Brain microvascular endothelial cell (primary cell): ENCODE results near the gene COPS9.

ENCODE experiments used
- DNase-seq: peaks from one replicate; pipeline ENCODE4 v3.0.0-alpha.2; 2020
- H3K27ac ChIP-seq: fragments of 250-450 bp; sonication (Bioruptor Pico); 2 replicates; pipeline ENCODE4 v1.5.1; 2020; ENCODE audit warnings: mild to moderate bottlenecking, moderate library complexity
- H3K27me3 ChIP-seq: fragments of 250-450 bp; sonication (Bioruptor Pico); replicated peaks from 2 replicates; pipeline ENCODE4 v1.5.1; 2020; ENCODE audit warnings: mild to moderate bottlenecking
- H3K36me3 ChIP-seq: fragments of 250-450 bp; sonication (Bioruptor Pico); replicated peaks from 2 replicates; pipeline ENCODE4 v1.5.1; 2020; ENCODE audit warnings: mild to moderate bottlenecking
- H3K4me3 ChIP-seq: 2 replicates; pipeline ENCODE4 v1.5.1; 2011; ENCODE audit warnings: low read depth, mild to moderate bottlenecking, control low read depth, low read length, moderate library complexity
- CTCF ChIP-seq: IDR thresholded peaks from 2 replicates; pipeline ENCODE4 v1.5.1; 2011; ENCODE audit warnings: low read depth, mild to moderate bottlenecking, moderate library complexity, low read length, control low read depth, inconsistent platforms; ENCODE audit errors: missing control alignments
- in situ Hi-C: cut with HindIII; loops from 2 replicates; pipeline ENCODE4 v1.10.0; 2017; ENCODE audit warnings: low sequenced_read_pairs, low pct_ligation_motif_present

COPS9 gene

GRCh38 chr2:240131296-240131695 lies 4.8 kb downstream of the COPS9 start:
- no peak for TF ChIP-seq CTCF
- no peaks in the 10 kb centered on the region for H3K27me3 ChIP-seq
- H3K36me3 ChIP-seq: peaks cover 50% of the 10 kb centered on the region
- DNase-seq: no peak
- no peak overlapping the region for H3K4me3 ChIP-seq
- no peak overlapping the region for H3K27ac ChIP-seq
- in situ Hi-C loops: no loop called here

- H3K27me3 ChIP-seq: no peaks in the 10 kb centered on the region
- in situ Hi-C loops: no loop called here
- DNase-seq: no peak
- no peak for TF ChIP-seq CTCF
- H3K36me3 ChIP-seq: peaks cover 50% of the 10 kb centered on the region
- H3K4me3 ChIP-seq: no peak overlapping the region
- H3K27ac ChIP-seq: no peak overlapping the region
Observed at GRCh38 chr2:240130393-240131195, 5.5 kb downstream of the COPS9 start.

- H3K27ac ChIP-seq: no peak overlapping the region
- no peak for DNase-seq
- in situ Hi-C loops: no loop called here
- no peak overlapping the region for H3K4me3 ChIP-seq
- H3K27me3 ChIP-seq: no peaks in the 10 kb centered on the region
- peaks cover 50% of the 10 kb centered on the region for H3K36me3 ChIP-seq
- no peak for TF ChIP-seq CTCF
Observed at GRCh38 chr2:240129731-240130392, 6.2 kb downstream of the COPS9 start.

GRCh38 chr2:240129311-240129710 lies 6.8 kb downstream of the COPS9 start:
- no peak for DNase-seq
- Histone ChIP-seq H3K4me3 (no peak overlapping the region), H3K27me3 (no peaks in the 10 kb centered on the region), H3K36me3 (peaks cover 50% of the 10 kb centered on the region), H3K27ac (no peak overlapping the region)
- in situ Hi-C loops: no loop called here
- no peak for TF ChIP-seq CTCF

DNA sequence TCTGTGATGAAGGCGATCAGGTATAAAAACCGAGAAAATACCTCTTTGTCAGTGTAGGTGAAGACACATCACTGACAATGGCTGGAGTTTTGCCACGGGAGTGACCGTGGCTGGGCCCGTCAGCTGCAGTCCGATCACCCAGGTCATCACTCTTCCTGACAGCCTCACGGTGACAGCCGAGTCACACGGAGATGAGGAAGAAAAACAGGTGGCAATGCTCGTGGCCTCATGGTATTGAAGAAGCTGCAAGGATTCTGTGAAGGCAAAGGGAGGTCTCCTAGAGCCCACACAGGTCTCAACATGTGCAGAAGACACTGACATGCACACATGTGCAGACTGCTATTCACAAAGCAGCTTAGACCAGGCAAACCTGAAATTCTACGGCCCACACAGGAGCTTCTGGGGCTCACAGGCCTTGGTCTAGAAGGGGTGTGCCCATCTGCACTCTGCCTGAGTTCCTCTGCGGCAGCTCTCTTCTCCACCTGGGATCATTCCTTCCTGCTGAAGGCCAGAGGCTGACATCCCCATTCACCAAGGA lies 7.4 kb downstream of the COPS9 start:
- Histone ChIP-seq H3K4me3 (no peak overlapping the region), H3K36me3 (peaks cover 50% of the 10 kb centered on the region), H3K27ac (no peak overlapping the region), H3K27me3 (no peaks in the 10 kb centered on the region)
- in situ Hi-C loops: no loop called here
- TF ChIP-seq CTCF: no peak
- no peak for DNase-seq
